ENCODE data around the gene STAG2.
"Not testable (repeated sequence)": the region's sequence is repeated elsewhere in the genome, so short reads cannot be mapped to it uniquely, and the experiment has no call there.

The STAG2 gene

GRCh38 chrX:124093222-124093621 lies 131.7 kb downstream of the STAG2 start:
- Histone ChIP-seq H3K4me3 (ENCODE audit: low read depth, low read length) (no peak overlapping the region), H3K27ac (no peak overlapping the region), H3K36me3 (peaks cover 38% of the 10 kb centered on the region), H3K9me3 (ENCODE audit: severe bottlenecking) (no peaks in the 10 kb centered on the region), H3K27me3 (ENCODE audit: insufficient read depth, low read depth, severe bottlenecking) (no peaks in the 10 kb centered on the region)
- TF ChIP-seq CTCF (IDR thresholded peaks at IDR 0.05; ENCODE audit: low read depth, low read length), result no peak
- DNase-seq, result no peak

- H3K36me3 ChIP-seq, result peaks cover 31% of the 10 kb centered on the region
- H3K4me3 ChIP-seq (ENCODE audit: low read depth, low read length), result no peak overlapping the region
- no peaks in the 10 kb centered on the region for H3K27me3 ChIP-seq (ENCODE audit: insufficient read depth, low read depth, severe bottlenecking)
- no peak overlapping the region for H3K27ac ChIP-seq
- DNase-seq, result no peak
- TF ChIP-seq CTCF (IDR thresholded peaks at IDR 0.05; ENCODE audit: low read depth, low read length), result no peak
- H3K9me3 ChIP-seq (ENCODE audit: severe bottlenecking), result no peaks in the 10 kb centered on the region
These were observed 135.6 kb downstream of the STAG2 start for GRCh38 chrX:124097116-124097515.

GRCh38 chrX:124098089-124098488 lies 136.6 kb downstream of the STAG2 start:
- H3K27me3 ChIP-seq (ENCODE audit: insufficient read depth, low read depth, severe bottlenecking), result no peaks in the 10 kb centered on the region
- no peak for DNase-seq
- H3K27ac ChIP-seq, result no peak overlapping the region
- no peak overlapping the region for H3K4me3 ChIP-seq (ENCODE audit: low read depth, low read length)
- no peak for TF ChIP-seq CTCF (IDR thresholded peaks at IDR 0.05; ENCODE audit: low read depth, low read length)
- no peaks in the 10 kb centered on the region for H3K9me3 ChIP-seq (ENCODE audit: severe bottlenecking)
- peaks cover 21% of the 10 kb centered on the region for H3K36me3 ChIP-seq

- Histone ChIP-seq H3K9me3 (ENCODE audit: severe bottlenecking) (no peaks in the 10 kb centered on the region), H3K27ac (no peak overlapping the region), H3K27me3 (ENCODE audit: insufficient read depth, low read depth, severe bottlenecking) (no peaks in the 10 kb centered on the region), H3K4me3 (ENCODE audit: low read depth, low read length) (no peak overlapping the region), H3K36me3 (no peaks in the 10 kb centered on the region)
- TF ChIP-seq CTCF (IDR thresholded peaks at IDR 0.05; ENCODE audit: low read depth, low read length), result no peak
- no peak for DNase-seq
These were observed 142.5 kb downstream of the STAG2 start for GRCh38 chrX:124103966-124104365.

- not testable (repeated sequence) for H3K27me3 ChIP-seq (ENCODE audit: insufficient read depth, low read depth, severe bottlenecking); DNase-seq; H3K9me3 ChIP-seq (ENCODE audit: severe bottlenecking); H3K4me3 ChIP-seq (ENCODE audit: low read depth, low read length); H3K36me3 ChIP-seq; H3K27ac ChIP-seq
These were observed 143.0 kb downstream of the STAG2 start for GRCh38 chrX:124104512-124104911.

GRCh38 chrX:124113621-124114600 lies 152.4 kb downstream of the STAG2 start:
- no peak for TF ChIP-seq CTCF (IDR thresholded peaks at IDR 0.05; ENCODE audit: low read depth, low read length)
- no peaks in the 10 kb centered on the region for H3K36me3 ChIP-seq
- no peak overlapping the region for H3K4me3 ChIP-seq (ENCODE audit: low read depth, low read length)
- H3K27me3 ChIP-seq (ENCODE audit: insufficient read depth, low read depth, severe bottlenecking), result no peaks in the 10 kb centered on the region
- H3K27ac ChIP-seq, result no peak overlapping the region
- no peak for DNase-seq
- H3K9me3 ChIP-seq (ENCODE audit: severe bottlenecking), result no peaks in the 10 kb centered on the region

All from WERI-Rb-1 (cell line).